ENCODE data around the gene MAP3K19. TPM values are rescaled to one million over a fixed set of nuclear protein-coding genes. Genes with fewer than 3 reads are reported as not detected.
A peak's percentile ranks its signal among the peaks of the same experiment; 100 is the strongest.
"Not testable (repeated sequence)": the region's sequence is repeated elsewhere in the genome, so short reads cannot be mapped to it uniquely, and the experiment has no call there.

The MAP3K19 gene, protein sequence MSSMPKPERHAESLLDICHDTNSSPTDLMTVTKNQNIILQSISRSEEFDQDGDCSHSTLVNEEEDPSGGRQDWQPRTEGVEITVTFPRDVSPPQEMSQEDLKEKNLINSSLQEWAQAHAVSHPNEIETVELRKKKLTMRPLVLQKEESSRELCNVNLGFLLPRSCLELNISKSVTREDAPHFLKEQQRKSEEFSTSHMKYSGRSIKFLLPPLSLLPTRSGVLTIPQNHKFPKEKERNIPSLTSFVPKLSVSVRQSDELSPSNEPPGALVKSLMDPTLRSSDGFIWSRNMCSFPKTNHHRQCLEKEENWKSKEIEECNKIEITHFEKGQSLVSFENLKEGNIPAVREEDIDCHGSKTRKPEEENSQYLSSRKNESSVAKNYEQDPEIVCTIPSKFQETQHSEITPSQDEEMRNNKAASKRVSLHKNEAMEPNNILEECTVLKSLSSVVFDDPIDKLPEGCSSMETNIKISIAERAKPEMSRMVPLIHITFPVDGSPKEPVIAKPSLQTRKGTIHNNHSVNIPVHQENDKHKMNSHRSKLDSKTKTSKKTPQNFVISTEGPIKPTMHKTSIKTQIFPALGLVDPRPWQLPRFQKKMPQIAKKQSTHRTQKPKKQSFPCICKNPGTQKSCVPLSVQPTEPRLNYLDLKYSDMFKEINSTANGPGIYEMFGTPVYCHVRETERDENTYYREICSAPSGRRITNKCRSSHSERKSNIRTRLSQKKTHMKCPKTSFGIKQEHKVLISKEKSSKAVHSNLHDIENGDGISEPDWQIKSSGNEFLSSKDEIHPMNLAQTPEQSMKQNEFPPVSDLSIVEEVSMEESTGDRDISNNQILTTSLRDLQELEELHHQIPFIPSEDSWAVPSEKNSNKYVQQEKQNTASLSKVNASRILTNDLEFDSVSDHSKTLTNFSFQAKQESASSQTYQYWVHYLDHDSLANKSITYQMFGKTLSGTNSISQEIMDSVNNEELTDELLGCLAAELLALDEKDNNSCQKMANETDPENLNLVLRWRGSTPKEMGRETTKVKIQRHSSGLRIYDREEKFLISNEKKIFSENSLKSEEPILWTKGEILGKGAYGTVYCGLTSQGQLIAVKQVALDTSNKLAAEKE (N-terminal part only)
- total RNA-seq = under 0.01 TPM

- no peak for DNase-seq (ENCODE audit: low read depth in 2 of 3, low spot score in 2 of 3)
These were observed at the start of gene MAP3K19 for GRCh38 chr2:135047300-135047699. Gene MAP3K19 (minus strand): TSS chr2:135047447. CDS start chr2:135024647, 22,800 bp downstream.

DNA sequence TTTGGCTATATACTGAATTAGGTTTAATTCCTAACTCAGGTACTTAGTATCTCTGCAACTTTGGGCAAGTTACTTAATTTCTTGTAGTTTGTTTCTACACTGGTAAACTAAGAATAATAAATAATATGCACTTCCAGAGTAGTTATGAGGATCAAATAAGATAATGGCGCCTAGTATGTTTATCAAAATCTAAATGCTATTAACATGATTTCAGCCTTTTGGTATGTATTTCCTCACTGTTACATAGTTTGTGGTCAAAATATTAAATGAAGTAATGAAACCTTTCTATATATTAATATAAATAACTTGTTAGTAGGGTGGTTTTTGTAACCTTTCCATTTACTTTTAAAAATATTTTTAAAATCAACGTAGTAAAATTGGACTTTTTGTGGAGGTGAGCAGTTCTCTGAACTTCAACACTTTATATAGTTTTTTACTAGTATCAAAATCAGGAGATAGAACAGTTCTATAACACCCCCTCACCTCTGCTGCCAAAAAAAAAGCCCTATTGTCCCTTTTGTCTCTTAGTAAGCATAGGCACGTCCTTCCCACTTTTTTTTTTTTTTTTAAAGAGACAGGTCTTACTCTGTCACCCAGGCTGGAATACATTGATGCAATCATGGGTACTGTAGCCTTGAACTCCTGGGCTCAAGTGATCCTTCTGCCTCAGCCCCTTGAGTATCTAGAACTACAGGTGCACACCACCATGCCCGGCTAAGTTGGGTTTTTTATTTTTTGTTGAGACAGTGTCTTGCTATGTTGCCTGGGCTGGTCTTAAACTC, 49.6 kb upstream of the MAP3K19 start:
- no peak for DNase-seq (ENCODE audit: low read depth in 2 of 3, low spot score in 2 of 3)

DNA sequence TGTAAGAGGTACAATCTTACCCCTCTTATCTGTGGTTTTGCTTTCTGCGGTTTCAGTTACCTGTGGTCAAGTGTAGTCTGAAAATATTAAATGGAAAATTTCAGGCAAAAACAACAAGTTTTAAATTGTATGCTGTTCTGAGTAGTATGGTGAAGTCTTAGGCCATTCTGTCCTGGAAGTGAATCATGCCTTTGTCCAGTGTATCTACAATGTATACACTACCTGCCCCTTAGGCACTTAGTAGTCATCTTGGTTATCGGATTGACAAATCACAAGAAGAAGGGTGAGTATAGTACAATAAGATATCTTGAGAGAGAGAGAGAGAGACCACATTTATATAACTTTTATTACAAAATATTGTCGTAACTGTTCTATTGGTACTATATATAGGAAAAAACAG, 48.3 kb upstream of the MAP3K19 start:
- DNase-seq (ENCODE audit: low read depth in 2 of 3, low spot score in 2 of 3) = no peak

DNA sequence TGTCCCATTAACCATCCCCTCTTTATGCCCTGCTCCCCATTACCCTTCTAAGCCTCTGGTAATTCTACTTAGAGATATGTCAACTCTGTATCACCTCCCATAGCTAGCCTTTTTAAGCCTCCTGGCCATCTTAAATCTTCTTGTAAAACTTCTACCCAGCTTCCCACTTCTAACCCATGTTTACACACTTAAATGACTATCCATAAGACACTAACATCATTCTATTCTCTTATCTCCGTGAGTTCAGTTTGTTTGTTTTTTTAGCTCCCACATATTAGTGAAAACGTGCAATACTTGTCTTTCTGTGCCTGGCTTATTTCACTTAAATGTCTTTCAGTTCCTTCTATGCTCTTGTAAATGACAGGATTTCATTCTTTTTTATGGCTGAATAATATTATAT, 47.3 kb upstream of the MAP3K19 start:
- DNase-seq (ENCODE audit: low read depth in 2 of 3, low spot score in 2 of 3) = no peak

DNA sequence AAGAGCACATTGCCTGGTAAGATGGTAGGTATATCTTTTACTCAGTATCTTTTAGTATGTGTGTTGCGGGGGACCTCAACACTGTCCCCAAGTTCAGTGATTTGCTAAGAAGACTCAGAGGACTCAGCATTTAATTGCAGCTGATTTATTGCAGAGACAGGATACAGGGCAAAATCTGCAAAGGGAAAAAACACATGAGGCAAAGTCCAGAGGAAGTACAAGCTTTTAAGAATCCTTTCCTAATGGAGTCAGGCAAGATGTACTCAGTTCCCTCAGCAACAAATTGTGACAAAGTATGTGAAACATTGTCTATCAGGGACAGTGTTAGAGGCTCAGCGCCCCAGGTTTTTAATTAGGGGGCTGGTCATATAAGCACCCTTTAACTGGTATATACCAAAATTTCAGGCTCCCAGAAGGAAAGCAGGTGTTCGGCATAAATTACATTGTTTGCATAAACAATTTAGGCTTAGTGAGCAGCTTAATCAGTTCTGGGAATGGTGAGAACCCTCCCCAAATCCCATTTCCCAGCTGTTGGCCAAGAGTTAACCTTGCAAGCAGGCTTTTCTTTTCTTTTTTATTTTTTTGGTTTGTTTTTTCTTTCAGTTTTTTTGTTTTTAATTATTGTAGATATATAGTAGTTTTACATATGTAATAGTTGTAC, 46.6 kb upstream of the MAP3K19 start:
- DNase-seq (ENCODE audit: low read depth in 2 of 3, low spot score in 2 of 3) = no peak

- no peak for DNase-seq (ENCODE audit: low read depth in 2 of 3, low spot score in 2 of 3)
These were observed 45.9 kb upstream of the MAP3K19 start for GRCh38 chr2:135093193-135093592.

- DNase-seq (ENCODE audit: low read depth in 2 of 3, low spot score in 2 of 3) = no peak
These were observed 44.4 kb upstream of the MAP3K19 start for GRCh38 chr2:135091681-135092080.

DNA sequence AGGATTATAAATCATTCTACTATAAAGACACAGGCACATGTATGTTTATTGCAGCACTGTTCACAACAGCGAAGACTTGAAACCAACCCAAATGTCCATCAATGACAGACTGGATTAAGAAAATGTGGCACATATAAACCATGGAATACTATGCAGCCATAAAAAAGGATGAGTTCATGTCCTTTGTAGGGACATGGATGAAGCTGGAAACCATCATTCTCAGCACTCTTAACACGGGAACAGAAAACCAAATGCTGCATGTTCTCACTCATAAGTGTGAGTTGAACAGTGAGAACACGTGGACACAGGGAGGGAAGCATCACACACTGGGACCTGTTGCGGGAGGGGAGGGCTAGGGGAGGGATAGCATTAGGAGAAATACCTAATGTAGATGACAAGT, 42.4 kb upstream of the MAP3K19 start:
- DNase-seq (ENCODE audit: low read depth in 2 of 3, low spot score in 2 of 3) = not testable (repeated sequence)

- no peak for DNase-seq (ENCODE audit: low read depth in 2 of 3, low spot score in 2 of 3)
These were observed 39.0 kb upstream of the MAP3K19 start for GRCh38 chr2:135086222-135086621.

DNA sequence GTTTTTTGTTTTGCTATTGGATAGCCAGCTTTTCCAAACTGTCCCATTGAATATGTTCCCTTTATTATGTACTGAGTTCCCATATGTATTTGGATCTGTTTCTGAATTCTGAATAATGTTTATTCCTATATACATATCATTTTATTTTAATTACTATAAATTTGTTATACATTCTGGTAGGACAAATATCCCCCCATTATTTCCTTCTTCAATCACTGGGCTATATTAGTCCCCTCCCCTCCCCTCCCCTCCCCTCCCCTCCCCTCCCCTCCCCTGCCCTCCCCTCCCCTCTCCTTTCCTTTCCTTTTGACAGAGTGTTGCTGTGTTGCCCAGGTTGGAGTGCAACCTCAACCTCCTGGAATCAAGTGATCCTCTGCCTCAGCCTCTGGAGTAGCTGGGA, 31.2 kb upstream of the MAP3K19 start:
- DNase-seq (ENCODE audit: low read depth in 2 of 3, low spot score in 2 of 3) = no peak

- no peak for DNase-seq (ENCODE audit: low read depth in 2 of 3, low spot score in 2 of 3)
These were observed 29.3 kb upstream of the MAP3K19 start for GRCh38 chr2:135076556-135076955.

- DNase-seq (ENCODE audit: low read depth in 2 of 3, low spot score in 2 of 3) = no peak
These were observed 27.0 kb upstream of the MAP3K19 start for GRCh38 chr2:135074216-135074615.

GRCh38 chr2:135072125-135072997, 25.1 kb upstream of the MAP3K19 start:
- DNase-seq (ENCODE audit: low read depth in 2 of 3, low spot score in 2 of 3) = peak in 1 of 3 donors; percentile 19

DNA sequence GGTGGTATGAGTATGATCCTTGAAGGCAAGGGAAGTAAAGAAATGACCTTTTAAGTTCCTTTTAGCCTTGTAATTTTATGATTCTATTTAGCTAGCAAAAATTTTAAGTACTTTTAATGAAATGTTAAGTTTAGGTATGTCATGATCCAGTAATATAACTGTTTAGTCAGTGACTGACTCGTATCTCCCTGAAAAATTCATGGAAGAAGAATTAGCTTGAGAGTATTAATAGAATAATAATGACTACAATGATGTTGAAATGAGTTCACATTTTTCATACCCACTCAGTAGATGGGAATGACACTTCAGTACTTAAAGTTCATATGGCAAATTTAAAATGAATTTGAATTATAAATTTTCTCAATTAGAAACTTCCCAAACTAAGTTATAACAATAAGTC, 19.5 kb upstream of the MAP3K19 start:
- DNase-seq (ENCODE audit: low read depth in 2 of 3, low spot score in 2 of 3) = no peak

GRCh38 chr2:135064149-135064548, 16.9 kb upstream of the MAP3K19 start:
- no peak for DNase-seq (ENCODE audit: low read depth in 2 of 3, low spot score in 2 of 3)

DNA sequence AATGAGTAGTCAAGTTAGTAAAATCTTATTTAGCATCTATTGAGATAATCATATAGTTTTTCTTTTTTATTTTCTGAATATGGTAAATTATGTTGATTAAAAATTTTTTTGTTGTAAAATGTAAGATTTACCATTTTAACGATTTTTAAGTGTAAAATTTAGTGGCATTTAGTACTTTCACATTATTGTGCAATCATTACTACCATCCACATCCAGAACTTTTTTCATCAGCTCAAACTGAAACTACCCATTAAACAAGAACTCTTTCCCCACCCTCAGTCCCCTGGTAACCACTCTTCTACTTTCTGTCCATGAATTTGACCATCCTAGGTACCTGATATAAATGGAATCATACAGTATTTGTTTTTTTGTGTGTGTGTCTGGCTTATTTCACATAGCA, 16.0 kb upstream of the MAP3K19 start:
- no peak for DNase-seq (ENCODE audit: low read depth in 2 of 3, low spot score in 2 of 3)

DNA sequence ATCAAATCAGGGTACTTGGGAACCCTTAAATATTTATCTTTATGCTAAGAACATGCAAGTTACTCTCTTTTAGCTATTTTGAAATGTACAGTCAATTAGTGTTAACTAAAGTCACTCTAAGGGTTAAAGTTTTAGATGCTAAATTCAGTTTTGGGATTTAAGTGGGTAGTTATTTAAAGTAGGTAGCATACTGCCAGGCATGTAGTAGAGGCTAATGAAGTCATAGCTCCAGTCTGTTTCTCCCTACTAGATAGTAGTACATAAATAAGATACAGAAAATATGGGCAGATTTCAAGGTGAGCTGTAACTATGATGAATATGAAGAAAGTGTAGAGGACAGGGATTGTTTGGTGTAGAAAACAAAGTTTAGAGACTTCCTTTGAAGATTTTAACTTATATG, 12.3 kb upstream of the MAP3K19 start:
- no peak for DNase-seq (ENCODE audit: low read depth in 2 of 3, low spot score in 2 of 3)

DNA sequence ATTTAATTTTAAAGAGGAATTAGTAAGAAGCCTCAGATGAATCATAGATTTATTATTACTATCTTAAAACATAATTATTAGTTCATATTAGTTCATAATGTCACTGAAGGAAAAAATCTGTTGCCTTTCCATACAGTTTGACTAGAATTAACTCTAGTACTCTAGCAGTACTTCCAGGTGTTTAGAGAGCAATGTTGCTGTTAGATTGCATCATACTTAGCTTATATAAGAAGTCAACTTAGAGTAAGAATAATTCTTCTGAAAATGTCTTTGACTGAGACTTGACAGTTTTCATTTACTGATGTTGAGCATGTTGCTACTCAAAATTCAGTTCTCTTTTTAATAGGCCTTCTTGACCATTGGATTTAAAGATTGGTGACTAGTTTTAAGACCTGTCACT, 9.5 kb upstream of the MAP3K19 start:
- DNase-seq (ENCODE audit: low read depth in 2 of 3, low spot score in 2 of 3) = no peak

DNA sequence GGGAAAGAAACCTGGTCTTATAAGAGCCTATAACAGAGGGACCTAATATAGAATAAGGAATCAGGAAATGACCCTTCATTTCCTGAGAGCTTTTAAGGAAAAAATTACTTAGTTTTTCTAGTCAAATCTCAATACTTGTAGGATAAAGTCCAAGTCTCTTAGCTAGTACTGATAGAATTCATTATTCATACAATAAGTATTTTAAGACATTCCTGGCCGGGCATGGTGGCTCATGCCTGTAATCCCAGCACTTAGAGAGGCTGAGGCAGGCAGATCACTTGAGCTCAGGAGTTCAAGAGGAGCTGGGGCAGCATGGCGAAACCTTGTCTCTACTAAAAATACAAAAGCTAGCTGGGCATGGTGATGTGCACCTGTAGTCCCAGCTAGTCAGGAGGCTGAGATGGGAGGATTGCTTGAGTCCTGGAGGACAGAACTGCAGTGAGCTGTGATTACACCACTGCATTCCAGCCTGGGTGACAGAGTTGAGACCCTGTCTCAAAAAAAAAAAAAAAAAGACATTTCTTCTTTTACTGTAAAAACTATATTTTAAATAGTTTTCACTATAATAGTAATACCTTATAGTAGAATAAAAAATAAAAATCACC, 8.0 kb upstream of the MAP3K19 start:
- DNase-seq (ENCODE audit: low read depth in 2 of 3, low spot score in 2 of 3) = no peak

Measured in hematopoietic multipotent progenitor cell (in vitro differentiated cells).